ENCODE data around the gene NTMT1. TPM values are rescaled to one million over a fixed set of nuclear protein-coding genes. Genes with fewer than 3 reads are reported as not detected.
"Not testable (repeated sequence)": the region's sequence is repeated elsewhere in the genome, so short reads cannot be mapped to it uniquely, and the experiment has no call there.

Gene NTMT1
- total RNA-seq, 1 donor from 2014 or later, result 35.9 TPM

DNA sequence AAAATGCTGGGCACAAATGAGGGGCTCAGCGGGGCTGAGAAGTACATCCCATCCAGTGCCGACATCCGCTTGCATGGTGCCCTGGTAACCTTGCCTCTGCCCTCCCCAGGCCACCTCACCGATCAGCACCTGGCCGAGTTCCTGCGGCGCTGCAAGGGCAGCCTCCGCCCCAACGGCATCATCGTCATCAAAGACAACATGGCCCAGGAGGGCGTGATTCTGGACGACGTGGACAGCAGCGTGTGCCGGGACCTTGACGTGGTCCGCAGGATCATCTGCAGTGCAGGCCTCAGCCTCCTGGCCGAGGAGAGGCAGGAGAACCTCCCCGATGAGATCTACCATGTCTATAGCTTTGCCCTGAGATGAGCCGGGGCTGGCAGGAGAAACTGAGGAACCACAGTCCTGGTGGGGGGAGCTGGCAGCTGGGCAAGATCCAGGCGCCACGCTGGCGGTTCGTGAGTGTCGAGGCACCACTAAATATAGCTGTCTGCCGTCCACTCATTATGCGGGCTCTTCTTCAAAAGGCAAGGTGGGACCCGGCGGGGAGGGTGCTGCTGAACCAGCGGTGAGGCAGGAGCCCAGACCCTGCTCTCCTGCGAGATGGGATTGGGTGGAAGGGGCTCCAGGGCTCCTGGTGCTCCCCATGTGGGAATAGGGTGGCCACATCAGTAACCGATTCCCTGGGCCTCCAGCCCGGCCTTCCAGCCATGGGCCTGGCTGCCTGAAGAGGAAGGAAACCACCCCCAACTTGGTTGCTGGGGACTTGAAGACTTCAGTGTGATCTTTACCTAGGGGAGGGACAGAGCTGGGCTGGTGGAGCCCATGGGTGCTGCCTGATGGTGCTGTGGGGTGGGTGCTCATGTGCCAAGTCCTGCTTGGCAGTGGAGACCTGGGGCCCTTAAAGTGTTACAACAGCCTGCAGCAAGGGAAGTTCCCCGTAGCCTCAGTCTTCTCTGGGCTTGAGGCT is 9.4 kb downstream of the NTMT1 start:
- DNase-seq (ENCODE audit: low read depth), result no peak

DNA sequence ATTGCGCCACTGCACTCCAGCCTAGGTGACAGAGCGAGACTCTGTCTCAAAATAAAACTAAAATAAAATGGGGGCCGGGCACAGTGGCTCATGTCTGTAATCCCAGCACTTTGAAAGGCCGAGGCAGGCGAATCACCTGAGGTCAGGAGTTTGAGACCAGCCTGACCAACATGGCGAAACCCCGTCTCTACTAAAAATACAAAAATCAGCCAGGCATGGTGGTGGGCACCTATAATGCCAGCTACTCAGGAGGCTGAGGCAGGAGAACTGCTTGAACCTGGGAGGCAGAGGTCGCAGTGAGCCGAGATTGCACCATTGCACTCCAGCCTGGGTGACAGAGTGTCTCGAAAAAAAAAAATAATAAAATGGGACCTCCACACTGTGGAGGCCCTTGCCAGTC is 10.4 kb downstream of the NTMT1 start:
- not testable (repeated sequence) for DNase-seq (ENCODE audit: low read depth)

DNA sequence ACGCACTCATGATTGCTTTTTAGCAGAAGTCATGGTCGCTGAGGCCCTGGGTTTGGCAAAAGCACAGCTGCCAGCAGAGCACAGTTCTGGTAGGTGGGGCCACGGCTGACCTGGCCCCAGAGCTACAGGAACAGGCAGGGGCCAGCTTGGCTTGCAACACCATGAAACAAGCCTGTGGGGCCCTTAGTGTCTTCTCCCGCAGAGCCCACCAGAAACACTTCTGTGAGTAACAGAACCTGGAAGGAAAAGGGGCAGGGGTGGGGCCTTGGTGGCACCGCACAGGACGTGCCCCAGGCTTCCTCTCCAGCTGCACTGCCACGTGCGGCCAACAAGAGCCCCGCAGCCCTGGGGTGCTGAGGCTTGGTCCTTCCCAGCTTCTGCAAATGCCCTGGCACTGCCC is 11.1 kb downstream of the NTMT1 start:
- DNase-seq (ENCODE audit: low read depth), result no peak

DNA sequence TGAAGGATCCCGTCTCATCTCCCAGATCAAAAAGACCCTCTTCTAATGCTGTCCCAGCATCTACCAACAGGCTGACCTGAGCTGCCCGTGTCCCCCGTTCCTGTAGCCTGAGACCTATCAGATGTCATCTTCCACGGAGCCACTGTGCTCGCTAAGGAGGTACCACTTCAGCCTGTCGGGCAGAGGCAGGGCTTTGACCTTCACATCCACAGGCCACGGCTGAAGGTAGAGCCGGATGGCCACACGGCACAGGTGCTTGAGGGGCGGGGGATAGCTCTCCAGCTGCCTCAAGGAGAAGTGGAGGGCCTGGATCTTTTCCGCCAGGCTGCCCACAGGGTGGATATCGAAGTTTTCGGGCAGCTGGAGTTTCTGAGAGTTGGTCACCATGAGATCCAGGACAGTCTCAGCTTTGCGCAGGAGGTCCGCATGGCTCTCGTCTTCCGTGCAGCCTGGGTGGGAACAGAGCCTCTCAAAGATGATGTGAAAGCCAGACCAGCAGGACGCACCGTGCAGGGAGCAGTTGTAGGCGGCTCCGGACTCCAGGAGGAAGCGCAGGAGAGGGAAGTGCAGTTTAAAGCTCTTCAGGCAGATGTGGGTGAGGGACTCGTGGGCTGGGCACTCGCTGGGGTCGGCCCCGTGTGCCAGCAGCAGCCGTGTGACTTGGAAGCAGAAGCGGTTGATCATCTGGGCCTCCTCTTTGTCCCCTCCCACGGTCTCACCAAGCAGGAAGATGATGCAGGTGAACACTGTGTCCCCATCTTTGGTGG is 11.9 kb downstream of the NTMT1 start:
- DNase-seq (ENCODE audit: low read depth), result no peak

DNA sequence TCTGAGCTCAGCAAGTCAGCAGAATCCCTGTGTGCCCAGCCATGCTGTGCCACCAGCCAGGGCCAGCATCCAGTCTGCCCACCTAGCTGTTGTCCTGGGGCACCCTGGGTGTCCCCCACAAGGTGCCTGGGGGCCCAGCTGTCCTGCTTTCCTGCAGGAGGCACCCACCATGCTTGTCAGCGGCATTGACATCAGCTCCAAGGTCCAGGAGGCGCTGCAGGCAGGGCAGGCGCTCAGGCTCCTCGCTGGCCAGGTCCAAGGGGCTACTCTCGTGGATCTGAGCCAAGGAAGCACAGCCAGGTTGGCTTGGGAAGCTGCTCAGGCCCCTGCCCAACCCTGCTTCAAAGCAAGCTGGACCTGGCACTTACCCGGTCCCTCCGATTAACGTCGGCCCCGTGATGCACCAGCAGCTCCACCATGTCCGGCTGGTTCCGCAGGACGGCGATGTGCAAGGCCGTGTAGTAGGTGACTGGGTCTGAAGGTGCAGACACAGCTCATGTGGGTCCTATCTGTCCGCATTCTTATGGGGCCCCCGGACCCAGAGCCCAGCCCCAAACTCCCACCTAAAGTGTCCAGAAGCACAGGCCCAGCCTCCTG is 13.2 kb downstream of the NTMT1 start:
- no peak for DNase-seq (ENCODE audit: low read depth)

DNA sequence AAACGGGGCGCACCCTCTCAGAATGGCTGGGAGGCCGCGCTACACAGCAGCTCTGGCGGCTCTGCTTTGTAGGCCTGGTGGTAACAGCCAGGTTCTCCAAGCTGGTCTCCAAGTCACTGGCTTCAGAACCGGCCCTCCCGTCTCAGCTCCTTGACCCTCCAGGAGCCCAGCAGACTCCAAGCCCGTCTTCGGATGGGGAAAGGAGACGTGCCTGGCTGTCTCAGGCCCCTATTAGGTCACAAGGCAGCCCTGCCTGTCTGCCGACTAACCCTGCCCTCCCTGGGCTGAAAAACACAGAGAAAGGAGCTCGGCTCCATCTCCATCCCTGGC is 13.8 kb downstream of the NTMT1 start:
- no peak for DNase-seq (ENCODE audit: low read depth)

DNA sequence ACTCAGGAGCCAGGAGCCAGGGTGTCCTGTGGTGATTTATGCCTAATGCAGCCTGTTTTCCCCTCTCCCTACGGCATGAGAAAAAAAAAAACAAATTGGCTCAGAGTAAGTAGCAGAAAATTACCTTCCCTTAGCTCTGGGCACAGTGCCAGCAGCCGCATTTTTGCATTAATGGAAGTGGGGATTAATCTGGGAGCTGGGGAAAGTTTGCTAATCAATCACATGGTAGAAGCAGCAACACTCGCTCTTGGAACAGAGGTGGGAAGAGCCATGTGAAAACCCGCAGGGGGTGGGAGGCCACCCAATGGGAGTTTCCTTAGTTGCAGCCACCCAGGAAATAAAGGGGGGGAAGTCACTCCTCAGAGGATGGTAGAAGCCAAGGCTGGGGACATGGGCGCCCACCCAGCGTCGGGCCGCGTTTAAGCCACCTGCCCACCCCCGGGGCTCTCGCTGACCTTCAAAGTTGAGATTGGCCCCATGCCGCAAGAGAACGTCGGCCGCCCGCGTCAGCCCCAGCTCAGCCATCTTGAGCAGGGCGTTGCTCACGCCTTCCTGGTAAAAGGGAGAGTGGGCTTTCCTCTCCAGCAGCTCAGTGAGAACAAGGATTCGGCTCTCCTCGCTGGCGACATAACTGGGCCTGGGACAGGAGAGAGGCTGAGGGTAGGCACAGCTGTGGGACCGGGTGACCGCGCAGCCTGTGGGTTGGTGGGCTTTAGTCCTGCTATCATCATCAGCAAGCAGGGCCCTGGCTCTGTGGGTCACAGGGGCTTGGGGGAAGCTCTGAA is 14.3 kb downstream of the NTMT1 start:
- no peak for DNase-seq (ENCODE audit: low read depth)

DNA sequence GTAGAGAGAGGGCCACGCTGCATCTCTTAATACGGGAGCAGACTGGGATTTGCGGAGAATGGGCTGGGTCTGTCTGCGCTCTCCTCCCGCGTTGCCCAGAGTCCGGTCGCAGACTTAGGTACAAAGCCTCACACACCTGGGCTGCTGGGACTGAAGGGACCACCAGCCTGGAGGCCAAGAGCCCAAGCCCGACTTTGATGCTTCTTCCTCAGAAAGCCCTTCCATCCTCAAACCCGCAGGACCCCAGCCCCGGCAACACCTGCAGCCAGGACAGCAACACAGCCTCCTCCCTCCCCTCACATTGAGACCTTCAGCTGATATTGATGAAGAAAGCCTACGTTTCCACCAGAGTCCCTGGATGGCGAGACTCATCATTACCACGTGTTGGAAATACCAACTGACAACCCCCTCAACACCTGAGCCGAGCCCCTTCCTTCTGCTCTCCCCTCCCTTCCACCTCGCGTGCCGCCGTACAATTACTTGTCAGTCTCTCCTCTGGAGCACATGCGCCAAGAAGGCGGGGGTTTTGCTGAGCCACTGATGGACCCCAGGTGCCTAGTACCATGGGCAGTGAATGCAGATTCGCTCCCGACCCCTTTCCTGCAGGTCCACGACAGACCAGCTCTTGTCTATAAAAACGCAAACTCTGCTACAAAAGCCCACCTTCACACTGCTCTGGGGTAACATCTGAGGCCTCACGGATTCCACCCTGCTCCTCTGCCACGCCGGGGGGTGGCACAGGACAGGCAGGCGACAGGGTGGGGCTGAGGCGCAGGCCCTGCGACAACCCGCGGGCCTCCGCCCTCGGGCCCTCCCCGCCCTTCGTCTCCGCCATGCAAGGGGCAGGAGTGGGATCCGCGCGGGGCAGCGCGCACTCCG is 15.1 kb downstream of the NTMT1 start:
- DNase-seq (ENCODE audit: low read depth), result no peak

DNA sequence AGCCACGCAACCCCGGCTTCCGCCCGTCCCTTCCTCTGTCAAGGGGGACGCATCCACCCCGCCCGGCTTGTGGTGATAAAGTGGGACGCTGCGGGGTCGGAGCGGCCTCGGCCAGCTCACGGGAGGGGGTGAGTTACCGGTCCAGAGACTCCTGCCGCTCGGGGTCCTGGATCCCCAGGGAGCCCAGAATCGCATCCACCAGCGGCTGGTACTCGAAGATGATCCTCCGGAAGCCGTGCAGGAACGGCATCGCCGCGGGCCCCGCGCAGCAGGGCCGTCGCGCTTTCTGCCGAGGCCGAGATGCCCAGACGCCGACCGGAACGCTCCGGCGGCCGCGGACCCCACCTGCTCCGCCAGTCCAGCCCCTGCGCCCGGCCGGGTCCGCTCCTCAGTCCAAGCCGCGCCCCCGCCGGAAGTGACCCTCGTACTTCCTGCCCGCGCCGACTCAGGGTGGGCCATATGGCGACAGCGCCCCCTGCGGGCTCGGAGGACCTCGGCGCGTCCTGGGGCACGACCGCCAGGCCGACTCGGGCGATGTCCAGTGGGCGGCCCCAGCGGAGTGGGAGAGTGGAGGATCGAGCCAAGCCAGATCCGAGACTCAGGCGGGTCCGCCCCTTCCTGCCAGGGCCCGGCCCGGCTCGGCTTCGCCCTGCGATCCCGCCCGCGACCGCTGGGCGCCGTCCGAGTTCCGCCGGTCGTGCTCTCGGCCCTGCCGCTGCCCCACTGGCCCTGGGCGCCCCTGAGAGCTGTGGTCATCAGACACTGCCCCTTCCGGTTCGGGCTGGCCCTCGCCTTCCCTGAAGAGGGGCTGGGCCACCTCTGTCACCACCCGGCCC is 16.0 kb downstream of the NTMT1 start, which contains the start of gene ASB6:
Gene ASB6 (minus strand): TSS at position 402 of the 836 bp plus-strand sequence. CDS start 152 bp downstream, at position 250.
- DNase-seq (ENCODE audit: low read depth), result peak; percentile 95

DNA sequence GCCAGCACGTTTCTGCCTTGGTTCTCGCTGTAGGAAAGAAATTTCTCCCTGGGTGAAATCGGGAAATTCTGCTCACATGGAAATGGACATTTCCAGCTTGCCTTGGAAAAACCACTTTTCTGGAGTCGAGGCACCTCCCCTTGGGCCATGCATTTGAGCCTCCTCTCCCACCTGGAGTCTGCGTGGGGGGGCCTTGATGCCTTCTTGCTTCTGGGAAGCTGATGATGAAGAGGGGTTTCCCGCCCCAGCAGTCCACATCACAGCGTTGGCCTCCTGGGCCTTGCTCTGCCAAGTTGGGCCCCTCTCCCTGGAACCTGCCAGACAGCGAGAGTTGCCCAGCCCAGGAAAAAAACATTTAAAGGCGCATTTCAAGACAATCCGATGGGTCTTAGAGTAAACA is 17.7 kb downstream of the NTMT1 start:
- DNase-seq (ENCODE audit: low read depth), result no peak

DNA sequence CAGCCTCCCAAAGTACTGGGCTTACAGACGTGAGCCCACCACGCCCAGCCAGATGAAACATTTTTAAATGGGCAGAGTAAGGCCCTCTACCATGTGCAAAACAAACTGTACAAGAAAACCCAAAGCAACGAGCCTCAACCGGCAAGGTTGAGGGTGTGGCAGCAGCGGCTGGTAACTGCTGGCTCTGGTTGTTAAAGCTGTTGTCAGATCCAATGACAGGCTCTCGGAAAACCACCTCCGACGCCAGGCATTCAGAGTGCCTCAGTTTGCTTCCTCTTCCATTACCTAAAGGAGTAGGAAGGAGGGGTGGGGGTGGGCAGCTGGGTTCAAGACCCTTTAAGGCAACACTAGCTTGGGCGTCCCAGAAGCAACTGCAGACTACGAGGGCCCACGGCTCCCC is 18.4 kb downstream of the NTMT1 start:
- no peak for DNase-seq (ENCODE audit: low read depth)

DNA sequence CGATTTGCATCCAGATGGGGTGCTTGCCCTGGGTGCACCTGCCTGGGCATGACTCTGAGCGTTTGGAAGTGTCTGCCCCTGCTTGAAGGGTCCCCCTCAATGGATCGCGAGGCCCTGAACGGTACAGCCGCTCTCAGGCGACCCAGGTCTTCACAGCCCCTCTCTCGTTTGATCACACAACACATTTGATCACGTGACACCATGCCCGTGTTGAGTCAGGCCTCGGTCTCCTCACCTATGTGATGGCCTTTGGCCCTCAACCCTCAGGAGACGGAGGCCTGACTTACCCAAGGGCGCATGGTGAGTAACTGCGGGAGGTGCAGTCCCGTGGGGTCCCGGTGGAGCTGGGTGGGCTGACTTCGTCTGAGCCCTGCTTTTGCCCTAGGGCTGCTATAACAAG is 18.9 kb downstream of the NTMT1 start:
- DNase-seq (ENCODE audit: low read depth), result no peak

DNA sequence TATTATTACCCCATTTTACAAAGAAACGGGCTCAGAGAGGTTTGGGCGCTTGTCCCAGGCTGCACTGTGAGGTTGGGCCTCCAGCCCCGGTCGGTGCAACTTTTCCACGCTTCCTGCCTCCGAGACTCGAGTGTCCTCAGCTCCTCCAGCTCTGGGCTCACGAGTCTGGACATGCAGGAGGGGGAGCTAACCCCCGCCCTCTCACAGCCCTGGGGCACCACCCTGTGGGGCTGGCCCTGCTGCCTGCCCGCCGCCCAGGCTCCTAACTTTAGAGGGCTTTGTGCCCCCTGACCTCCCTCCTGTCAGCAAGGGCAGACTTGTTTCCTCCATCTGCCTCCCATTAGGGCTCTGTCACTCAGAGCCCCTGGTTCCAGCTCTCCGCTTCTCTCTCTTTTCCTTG is 20.3 kb downstream of the NTMT1 start:
- DNase-seq (ENCODE audit: low read depth), result no peak

DNA sequence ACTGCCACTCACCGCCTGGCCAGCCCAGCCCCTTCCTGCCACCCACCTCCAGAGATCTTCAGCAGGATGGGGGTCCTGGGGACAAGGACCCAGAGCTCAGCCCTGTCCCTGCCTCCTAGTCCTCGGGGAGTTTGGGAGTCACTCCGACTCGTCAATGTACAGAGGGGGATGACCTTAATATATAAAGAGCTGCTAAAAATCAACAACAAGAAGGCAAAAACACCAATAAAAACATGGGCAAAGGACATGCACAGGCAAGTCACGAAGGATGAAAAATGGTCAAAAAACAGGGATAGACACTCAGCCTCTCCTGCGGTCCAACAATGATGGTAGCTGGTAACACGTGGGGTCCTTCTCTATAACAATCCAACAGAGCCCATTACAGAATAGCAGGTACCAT is 20.7 kb downstream of the NTMT1 start:
- no peak for DNase-seq (ENCODE audit: low read depth)

DNA sequence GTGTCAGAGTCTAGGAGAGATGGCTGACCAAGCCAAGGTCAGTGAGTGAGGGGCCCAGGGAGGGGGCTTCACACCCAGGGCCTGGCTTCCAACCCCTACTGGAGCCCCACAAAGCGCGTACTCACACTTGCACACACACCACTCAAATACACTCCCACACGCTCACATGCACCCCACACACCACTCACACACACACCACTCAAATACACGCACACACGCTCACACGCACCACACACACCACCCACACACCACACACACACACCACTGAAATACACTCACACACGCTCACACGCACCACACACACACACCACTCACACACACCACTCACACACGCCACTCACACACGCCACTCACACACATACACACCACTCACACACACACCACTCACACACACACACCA is 21.7 kb downstream of the NTMT1 start:
- no peak for DNase-seq (ENCODE audit: low read depth)

DNA sequence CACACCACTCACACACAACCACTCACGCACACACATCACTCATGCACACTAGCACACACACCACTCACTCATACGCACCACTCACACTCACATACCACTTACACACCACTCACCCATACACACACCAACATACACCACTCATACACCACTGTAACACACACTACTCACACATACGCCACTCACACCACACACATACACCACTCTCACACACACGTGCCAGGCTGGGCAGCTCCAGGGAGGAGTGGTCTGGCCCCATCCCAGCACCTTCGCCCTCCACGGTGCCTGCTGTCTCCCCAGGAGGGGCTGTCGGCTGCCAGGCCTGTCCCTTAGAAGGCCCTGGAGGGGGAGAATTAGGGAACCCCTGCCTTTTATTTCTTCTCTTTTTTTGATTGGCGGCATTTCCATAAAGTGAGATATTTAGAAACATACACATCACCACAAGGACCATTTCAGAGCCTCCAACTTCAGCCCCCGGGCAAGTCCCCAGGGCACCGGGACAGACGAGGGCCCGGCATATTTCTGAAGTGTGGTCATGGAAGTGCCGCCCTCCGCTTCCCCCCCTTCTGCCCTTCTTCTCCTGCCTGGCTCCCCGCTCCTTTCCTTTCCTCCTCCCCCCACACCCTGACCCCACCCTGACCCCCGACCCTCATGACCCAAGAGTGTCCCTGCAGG is 22.3 kb downstream of the NTMT1 start:
- DNase-seq (ENCODE audit: low read depth), result no peak

DNA sequence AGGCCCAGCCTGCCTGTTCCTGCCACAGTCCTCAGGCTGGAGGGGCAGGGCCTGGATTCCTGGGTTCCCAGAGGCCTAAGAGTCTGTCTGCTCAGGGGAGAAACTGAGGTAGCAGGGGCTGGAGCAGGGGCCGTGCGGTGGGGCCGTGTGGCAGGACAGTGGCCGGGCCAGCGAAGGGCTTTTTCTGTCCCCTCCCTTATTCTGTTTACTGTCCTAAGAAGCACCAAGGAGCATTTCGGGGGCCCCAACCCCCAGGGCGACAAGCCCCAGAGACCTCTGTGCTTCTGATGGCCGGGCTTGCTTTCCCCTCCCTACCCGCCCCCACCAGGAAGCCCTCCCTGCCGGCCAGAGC is 22.8 kb downstream of the NTMT1 start:
- no peak for DNase-seq (ENCODE audit: low read depth)

DNA sequence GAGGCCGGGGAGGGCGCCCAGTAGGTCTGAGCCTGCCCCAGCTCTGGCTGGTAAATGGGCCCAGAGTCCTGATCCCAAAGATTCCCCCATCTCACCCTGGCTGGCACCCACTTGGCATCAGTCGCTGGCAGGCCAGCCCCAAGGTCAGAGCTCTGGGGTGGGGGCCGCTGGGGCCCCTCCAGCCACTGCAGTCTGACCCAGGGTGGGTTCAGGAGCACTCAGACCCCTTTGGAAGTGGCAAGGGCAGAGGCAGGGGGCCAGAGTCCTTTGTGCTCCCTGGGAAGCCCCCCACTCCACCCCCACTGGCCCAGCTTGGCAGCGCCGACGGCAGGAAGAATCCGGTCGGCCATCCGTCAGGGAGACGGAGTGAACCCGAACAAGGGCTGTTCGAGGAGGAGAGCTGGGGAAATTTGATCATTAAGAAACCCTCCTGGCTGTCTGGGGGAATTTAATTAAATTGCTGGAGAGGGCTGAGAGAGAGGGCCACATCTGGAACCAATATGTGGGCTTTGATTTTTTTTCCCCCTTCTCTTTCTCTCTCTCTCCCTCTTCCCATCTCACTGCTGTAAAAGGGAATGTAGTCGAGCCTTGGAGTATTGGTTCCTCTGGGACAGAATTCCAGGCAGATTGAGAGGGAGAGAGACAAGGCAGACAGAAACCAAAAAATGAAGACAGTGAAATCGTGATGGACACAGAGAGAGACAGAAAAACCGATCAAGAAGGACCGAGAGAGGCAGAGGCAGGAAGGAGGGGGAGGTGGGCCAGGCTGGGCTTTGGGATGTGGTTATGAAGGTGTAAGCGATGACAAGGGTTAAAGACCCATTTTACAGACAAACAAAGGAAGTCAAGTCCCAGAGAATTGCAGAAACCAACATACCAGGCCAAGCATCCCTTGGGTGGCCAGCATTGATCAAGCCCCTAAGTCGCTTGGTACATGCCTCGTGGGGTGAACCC is 24.0 kb downstream of the NTMT1 start:
- DNase-seq (ENCODE audit: low read depth), result no peak
